Esophagus squamous epithelium (tissue), 5 donors: ENCODE results near the gene PIP5KL1. TPM values are rescaled to one million over a fixed set of nuclear protein-coding genes. Genes with fewer than 3 reads are reported as not detected.
A peak's percentile ranks its signal among the peaks of the same experiment; 100 is the strongest.

ENCODE experiments used
- DNase-seq: peaks from one replicate; lab custom pipeline; 2025; lab: John Stamatoyannopoulos, UW
- H3K27ac ChIP-seq, 4 donors: fragments of 200-600 bp; sonication (generic); one replicate each; pipeline ENCODE4 v1.5.1; 2016 to 2019; ENCODE audit warnings: mild to moderate bottlenecking in 1 of 4
- H3K27me3 ChIP-seq, 4 donors: fragments of 200-600 bp; sonication (generic); 1 replicate in 3 of 4; 2 replicates in 1 of 4; pipeline versions ENCODE4 v1.5.1 to v1.6.0; 2017 to 2021; ENCODE audit warnings: antibody characterized with exemption in 1 of 4
- H3K36me3 ChIP-seq, 3 donors: fragments of 200-600 bp; sonication (generic); one replicate each; pipeline ENCODE4 v1.5.1; 2016 to 2019
- H3K4me1 ChIP-seq, 3 donors: fragments of 200-600 bp; sonication (generic); one replicate each; pipeline ENCODE4 v1.5.1; 2017 to 2019
- H3K4me3 ChIP-seq, 4 donors: fragments of 200-600 bp; sonication (generic); 1 replicate in 3 of 4; 2 replicates in 1 of 4; pipeline ENCODE4 v1.5.1; 2016 to 2019; ENCODE audit warnings: mild to moderate bottlenecking in 2 of 4, moderate library complexity in 1 of 4
- H3K9me3 ChIP-seq, 3 donors: fragments of 200-600 bp; sonication (generic); one replicate each; pipeline ENCODE4 v1.5.1; 2016 to 2019
- POLR2A ChIP-seq, 4 donors: fragments of 450-650 bp; IDR thresholded peaks; one replicate each; pipeline ENCODE4 v1.6.1; 2017; ENCODE audit warnings: antibody characterized with exemption in 4 of 4, mild to moderate bottlenecking in 4 of 4, moderate library complexity in 3 of 4
- WGBS, 2 donors: methylation state at CpG; one replicate each; pipeline ENCODE4 v1.1.5; 2018; 5-methylcytosine and 5-hydroxymethylcytosine counted together
- intact Hi-C: fragments of 100-400 bp; cut with DNase I; formaldehyde crosslinking; loops from one replicate; pipeline ENCODE4 v1.15.0; 2022
- total RNA-seq, 4 donors: library from RNA; depleted of rRNA; stranded (reverse); fragments of >200 nt; gene quantifications; one replicate each; pipeline ENCODE4 v1.1.0, GENCODE V29; 2016
- TF ChIP-seq, protein P1 (sequence below), 6 experiments: fragments of 450-650 bp in 4 of 6; fragments of 200-600 bp in 2 of 6; sonication (generic) in 2 of 6; IDR thresholded peaks; one replicate each; pipeline ENCODE4 v1.5.1; 2016 to 2019; ENCODE audit warnings: antibody characterized with exemption in 6 of 6, mild to moderate bottlenecking in 4 of 6, moderate library complexity in 4 of 6
- donor health status: DM: yes; HTN: yes; CAD: no.

PIP5KL1 gene
- total RNA-seq, 4 donors from 2014 or later = 3.1 to 4.6 (median 3.6) TPM; not detected in 1

DNA sequence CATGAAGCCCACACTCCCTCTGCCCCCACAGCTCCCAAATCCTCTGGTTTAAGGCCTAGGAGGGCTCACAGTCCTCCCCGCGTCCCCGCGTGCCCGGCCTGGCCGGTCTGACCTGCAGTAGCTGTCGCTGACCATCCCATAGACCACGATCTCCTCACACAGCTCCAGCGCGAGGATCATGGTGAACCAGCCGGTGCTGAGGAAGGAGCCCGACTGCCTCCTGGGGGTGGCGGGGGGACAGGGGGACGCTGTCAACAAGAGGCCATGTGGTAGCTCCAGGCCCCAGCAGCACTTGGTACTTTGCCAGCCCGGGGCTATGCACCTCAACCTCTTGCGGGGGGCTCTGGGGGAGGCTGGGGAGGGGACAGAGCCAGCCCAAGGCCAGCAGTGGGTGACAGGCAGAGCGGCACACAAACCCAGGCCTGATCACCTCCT lies 20.7 kb downstream of the PIP5KL1 start:
- no peaks in the 10 kb centered on the region for H3K9me3 ChIP-seq
- no peak overlapping the region for H3K27ac ChIP-seq
- DNase-seq = no peak
- no peak overlapping the region for H3K4me3 ChIP-seq
- peaks cover 11 to 64% (median 19%) of the 10 kb centered on the region in 3 donors for H3K36me3 ChIP-seq
- no peaks in the 10 kb centered on the region for H3K27me3 ChIP-seq
- peaks cover 24 to 53% (median 26%) of the 10 kb centered on the region in 3 donors for H3K4me1 ChIP-seq
- TF ChIP-seq, protein P1, sequence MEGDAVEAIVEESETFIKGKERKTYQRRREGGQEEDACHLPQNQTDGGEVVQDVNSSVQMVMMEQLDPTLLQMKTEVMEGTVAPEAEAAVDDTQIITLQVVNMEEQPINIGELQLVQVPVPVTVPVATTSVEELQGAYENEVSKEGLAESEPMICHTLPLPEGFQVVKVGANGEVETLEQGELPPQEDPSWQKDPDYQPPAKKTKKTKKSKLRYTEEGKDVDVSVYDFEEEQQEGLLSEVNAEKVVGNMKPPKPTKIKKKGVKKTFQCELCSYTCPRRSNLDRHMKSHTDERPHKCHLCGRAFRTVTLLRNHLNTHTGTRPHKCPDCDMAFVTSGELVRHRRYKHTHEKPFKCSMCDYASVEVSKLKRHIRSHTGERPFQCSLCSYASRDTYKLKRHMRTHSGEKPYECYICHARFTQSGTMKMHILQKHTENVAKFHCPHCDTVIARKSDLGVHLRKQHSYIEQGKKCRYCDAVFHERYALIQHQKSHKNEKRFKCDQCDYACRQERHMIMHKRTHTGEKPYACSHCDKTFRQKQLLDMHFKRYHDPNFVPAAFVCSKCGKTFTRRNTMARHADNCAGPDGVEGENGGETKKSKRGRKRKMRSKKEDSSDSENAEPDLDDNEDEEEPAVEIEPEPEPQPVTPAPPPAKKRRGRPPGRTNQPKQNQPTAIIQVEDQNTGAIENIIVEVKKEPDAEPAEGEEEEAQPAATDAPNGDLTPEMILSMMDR (IDR thresholded peaks at IDR 0.05) = no peak
- TF ChIP-seq POLR2A (IDR thresholded peaks at IDR 0.05) = no peak
- WGBS, 2 donors = no CpG with 5 or more reads among the region's 17 CpGs
- intact Hi-C loops = no loop called here

DNA sequence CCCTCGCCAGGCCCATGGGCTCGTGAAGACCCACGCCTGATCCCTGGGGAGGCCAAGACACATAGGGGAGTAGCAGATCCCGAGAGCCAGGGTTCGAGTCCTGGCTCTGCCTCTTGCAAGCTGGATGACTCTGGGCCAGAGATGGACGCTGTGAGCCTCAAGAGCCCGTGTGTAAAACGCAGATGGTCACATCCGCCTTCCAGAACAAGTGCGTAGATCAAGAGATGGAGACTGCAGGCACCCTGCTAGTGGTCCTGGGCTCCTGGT lies 22.0 kb downstream of the PIP5KL1 start:
- H3K9me3 ChIP-seq = no peaks in the 10 kb centered on the region
- H3K36me3 ChIP-seq = peaks cover 11 to 55% (median 19%) of the 10 kb centered on the region in 3 donors
- intact Hi-C loops = no loop called here
- WGBS, 2 donors = 88 to 89% methylated on average over 2 to 3 of the region's 10 CpGs
- peaks cover 35 to 61% (median 39%) of the 10 kb centered on the region in 3 donors for H3K4me1 ChIP-seq
- H3K27me3 ChIP-seq = no peaks in the 10 kb centered on the region
- no peak overlapping the region for H3K4me3 ChIP-seq
- H3K27ac ChIP-seq = no peak overlapping the region
- TF ChIP-seq, protein P1 (IDR thresholded peaks at IDR 0.05) = no peak
- TF ChIP-seq POLR2A (IDR thresholded peaks at IDR 0.05) = no peak
- DNase-seq = no peak

DNA sequence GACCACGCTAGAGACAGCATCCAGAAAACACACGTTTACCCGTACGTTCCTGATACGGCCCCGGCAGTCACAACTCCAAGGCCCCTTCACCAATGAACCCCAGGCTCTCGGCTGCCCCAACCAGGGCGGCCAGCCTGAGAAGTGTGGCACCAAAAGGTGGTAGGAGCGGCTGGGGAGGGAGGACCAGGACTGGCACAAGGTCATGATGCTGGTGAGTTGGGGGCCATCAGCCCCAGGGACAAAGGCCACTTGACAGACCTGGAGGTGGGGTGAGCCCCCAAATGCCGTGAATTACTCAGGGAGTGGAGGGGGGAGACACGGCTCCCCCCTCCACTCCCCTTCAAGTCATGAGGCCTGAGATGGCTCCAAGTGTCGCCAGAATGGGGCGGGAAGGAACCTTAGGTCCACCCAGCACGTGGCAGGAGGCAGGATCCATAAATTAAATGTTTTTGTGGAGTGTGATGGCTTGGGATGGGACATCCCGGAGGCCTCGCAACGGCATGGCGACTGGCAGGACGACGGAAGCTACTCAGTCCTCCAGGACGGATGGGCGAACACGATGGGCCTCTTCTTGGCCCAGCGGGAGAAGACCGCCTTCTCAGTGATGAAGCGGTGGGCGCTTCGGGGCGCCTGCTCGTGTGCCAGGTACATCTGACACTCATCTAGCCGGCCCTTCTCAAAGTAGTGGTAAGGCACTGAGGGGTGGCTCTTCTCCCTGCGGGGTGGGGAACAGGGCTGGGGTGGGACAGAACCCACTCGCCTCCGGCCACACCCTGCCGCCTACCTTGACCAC lies 22.5 kb downstream of the PIP5KL1 start:
- Histone ChIP-seq H3K36me3 (peaks cover 11 to 52% (median 19%) of the 10 kb centered on the region in 3 donors), H3K4me3 (no peak overlapping the region), H3K4me1 (peaks cover 38 to 66% (median 44%) of the 10 kb centered on the region in 3 donors), H3K9me3 (no peaks in the 10 kb centered on the region), H3K27ac (peak overlapping the region in 1 of 4 donors; percentile 87), H3K27me3 (no peaks in the 10 kb centered on the region)
- 87% methylated on average over 22 to 31 of the region's 35 CpGs for WGBS, 2 donors
- intact Hi-C loops = no loop called here
- no peak for DNase-seq
- TF ChIP-seq POLR2A (IDR thresholded peaks at IDR 0.05) = no peak
- TF ChIP-seq, protein P1 (IDR thresholded peaks at IDR 0.05) = no peak

DNA sequence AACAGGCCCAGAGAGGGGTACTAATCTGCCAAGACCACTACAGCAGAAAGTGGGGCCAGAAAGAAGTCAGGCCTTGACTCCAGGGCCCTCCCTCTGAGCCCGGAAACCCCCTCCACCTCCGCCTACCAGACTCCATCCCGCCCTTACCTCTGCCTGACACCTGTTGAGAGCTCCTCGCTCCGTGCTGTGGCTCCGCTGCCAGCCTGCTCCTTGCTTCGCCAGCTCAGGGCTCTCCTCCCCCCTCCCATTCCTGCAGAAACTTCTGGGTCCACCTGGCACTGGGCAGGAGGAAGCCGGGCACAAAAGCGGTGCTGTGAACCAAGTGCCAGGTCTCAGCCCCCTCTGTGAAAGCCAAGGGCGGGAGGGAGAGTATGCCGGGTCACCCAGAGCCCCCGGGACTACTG lies 24.8 kb downstream of the PIP5KL1 start:
- peak overlapping the region in 2 of 4 donors; percentile 34 to 47 for H3K4me3 ChIP-seq

DNA sequence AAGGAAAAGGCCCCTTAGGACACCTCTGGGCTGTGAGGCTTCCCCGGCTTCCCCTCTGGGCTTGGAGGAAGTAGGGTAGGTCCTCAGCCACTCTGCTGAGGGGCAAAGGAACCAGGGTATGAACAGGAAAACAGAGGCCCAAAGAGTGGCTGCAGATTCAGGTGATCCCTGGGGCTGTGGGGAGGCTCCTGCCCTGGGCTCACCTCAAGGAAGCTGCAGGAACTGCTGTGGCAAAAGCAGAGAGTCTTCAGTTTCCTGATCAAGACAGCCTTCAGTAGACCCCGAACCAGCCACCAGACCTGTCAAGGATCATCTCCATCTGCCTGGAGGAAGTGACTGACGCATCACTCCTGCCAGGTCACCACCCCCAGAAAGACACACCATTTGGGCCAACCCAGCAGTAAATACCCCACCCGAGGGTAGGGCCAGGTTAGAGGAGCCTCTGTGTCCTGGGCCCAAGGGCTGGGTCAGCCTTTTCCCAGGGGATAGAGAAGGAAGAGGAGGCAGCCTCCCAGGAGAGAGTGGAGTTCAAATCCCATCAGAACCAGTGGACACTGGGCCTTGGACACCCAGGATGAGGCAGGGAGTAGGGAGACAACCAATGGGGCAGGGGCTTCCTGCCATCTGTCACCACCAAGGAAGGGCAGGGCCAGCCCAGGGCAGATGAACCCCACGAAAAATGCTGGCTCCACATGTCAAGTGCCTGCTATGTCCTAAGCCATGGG lies 25.4 kb downstream of the PIP5KL1 start:
- 18 to 27% methylated on average over 2 to 4 of the region's 5 CpGs for WGBS, 2 donors
- peaks cover 38 to 83% (median 56%) of the 10 kb centered on the region in 3 donors for H3K4me1 ChIP-seq
- TF ChIP-seq POLR2A (IDR thresholded peaks at IDR 0.05) = peak in 1 of 4 donors; percentile 28
- TF ChIP-seq, protein P1 (IDR thresholded peaks at IDR 0.05) = peak in 1 of 6 experiments; percentile 1
- peaks cover 3 to 23% (median 3%) of the 10 kb centered on the region in 3 donors for H3K36me3 ChIP-seq
- peak overlapping the region; percentile 77 to 91 (median 86) for H3K27ac ChIP-seq
- intact Hi-C loops = no loop called here
- no peaks in the 10 kb centered on the region for H3K9me3 ChIP-seq
- no peak for DNase-seq
- H3K27me3 ChIP-seq = no peaks in the 10 kb centered on the region
- peak overlapping the region in 3 of 4 donors; percentile 23 to 47 (median 34) for H3K4me3 ChIP-seq

More for the DNA sequence above, 24.8 kb downstream of the PIP5KL1 start:
- Histone ChIP-seq H3K9me3 (no peaks in the 10 kb centered on the region), H3K4me1 (peaks cover 38 to 83% (median 51%) of the 10 kb centered on the region in 3 donors), H3K27ac (peak overlapping the region; percentile 77 to 91 (median 86)), H3K36me3 (peaks cover 6 to 29% (median 8%) of the 10 kb centered on the region in 3 donors), H3K27me3 (no peaks in the 10 kb centered on the region)
- intact Hi-C loops = no loop called here
- no peak for DNase-seq
- no peak for TF ChIP-seq POLR2A (IDR thresholded peaks at IDR 0.05)
- 35 to 44% methylated on average over 9 to 11 of the region's 12 CpGs for WGBS, 2 donors
